Karpas-422 (cell line): Measurements from ENCODE around the gene CPNE9. TPM values are rescaled to one million over a fixed set of nuclear protein-coding genes. Genes with fewer than 3 reads are reported as not detected.

Experiments
- DNase-seq: peaks from one replicate; pipeline ENCODE4 v3.0.0-alpha.2; 2015
- H2AFZ ChIP-seq: fragments of 200-600 bp; sonication (generic); 2 replicates; pipeline ENCODE4 v1.6.1; 2014; ENCODE audit warnings: antibody characterized with exemption, low read length, mixed read lengths
- H3K27ac ChIP-seq: fragments of 200-600 bp; sonication (generic); 2 replicates; pipeline ENCODE4 v1.5.1; 2014; ENCODE audit warnings: mild to moderate bottlenecking, low read length, moderate library complexity
- H3K27me3 ChIP-seq: fragments of 200-600 bp; sonication (generic); 2 replicates; pipeline ENCODE4 v1.6.1; 2014; ENCODE audit warnings: low read length, mixed read lengths
- H3K36me3 ChIP-seq: fragments of 200-600 bp; sonication (generic); 2 replicates; pipeline ENCODE4 v1.6.1; 2014; ENCODE audit warnings: low read length, mixed read lengths; ENCODE audit not compliant: insufficient read depth
- H3K4me1 ChIP-seq: fragments of 200-600 bp; sonication (generic); 2 replicates; pipeline ENCODE4 v1.6.1; 2014; ENCODE audit warnings: mild to moderate bottlenecking, low read length, mixed read lengths
- H3K4me2 ChIP-seq: fragments of 200-600 bp; sonication (generic); 2 replicates; pipeline ENCODE4 v1.6.1; 2014; ENCODE audit warnings: low read length, low read depth, mild to moderate bottlenecking; ENCODE audit not compliant: poor library complexity, severe bottlenecking
- H3K4me3 ChIP-seq: fragments of 200-600 bp; sonication (generic); 2 replicates; pipeline ENCODE4 v1.5.1; 2014; ENCODE audit warnings: mild to moderate bottlenecking, antibody characterized with exemption, low read length, mixed read lengths
- H3K79me2 ChIP-seq: fragments of 200-600 bp; sonication (generic); 2 replicates; pipeline ENCODE4 v1.6.1; 2014; ENCODE audit warnings: mild to moderate bottlenecking, low read length, mixed read lengths
- H3K9ac ChIP-seq: fragments of 200-600 bp; sonication (generic); 2 replicates; pipeline ENCODE4 v1.6.0; 2014; ENCODE audit warnings: low read length
- H3K9me2 ChIP-seq: fragments of 200-600 bp; sonication (generic), shearing (Covaris generic); replicated peaks from 2 replicates; pipeline ENCODE4 v1.6.0; 2014; ENCODE audit warnings: mild to moderate bottlenecking, low read length, moderate library complexity; ENCODE audit not compliant: insufficient read depth
- H3K9me3 ChIP-seq: fragments of 300-700, 200-600 bp; sonication (generic); 2 replicates; pipeline ENCODE4 v1.6.1; 2014; ENCODE audit warnings: low read length, mixed read lengths
- H4K20me1 ChIP-seq: fragments of 200-600 bp; sonication (generic); 2 replicates; pipeline ENCODE4 v1.6.1; 2014; ENCODE audit warnings: mild to moderate bottlenecking, antibody characterized with exemption, low read length, low read depth; ENCODE audit not compliant: insufficient read depth
- total RNA-seq: library from RNA; depleted of rRNA; stranded (reverse); fragments of >200 nt; shearing (Covaris generic); gene quantifications from 2 replicates; pipeline ENCODE4 v1.2.3, GENCODE V29; 2014; ENCODE audit warnings: low replicate concordance; rRNA removed

The CPNE9 gene
- 0.18 TPM in 1 of 2 replicates, not detected in the other for total RNA-seq

GRCh38 chr3:9703736-9704346, at the start of gene CPNE9:
Gene CPNE9 (plus strand): TSS chr3:9703833. CDS start chr3:9703997, 164 bp downstream.
- H3K27ac ChIP-seq = no peak within 1 kb of the TSS
- H2AFZ ChIP-seq = no peak within 1 kb of the TSS
- no peaks in the 10 kb centered on the region for H3K36me3 ChIP-seq
- H3K4me2 ChIP-seq = no peak within 1 kb of the TSS
- H3K4me1 ChIP-seq = no peaks in the 10 kb centered on the region
- no peaks in the 10 kb centered on the region for H3K79me2 ChIP-seq
- no peak within 1 kb of the TSS for H3K4me3 ChIP-seq
- H4K20me1 ChIP-seq = no peaks in the 10 kb centered on the region
- H3K9ac ChIP-seq = no peak within 1 kb of the TSS
- H3K27me3 ChIP-seq = no peaks in the 10 kb centered on the region
- no peak for DNase-seq
- no peaks in the 10 kb centered on the region for H3K9me3 ChIP-seq
- no peaks in the 10 kb centered on the region for H3K9me2 ChIP-seq

GRCh38 chr3:9659849-9660248, 43.8 kb upstream of the CPNE9 start:
- Histone ChIP-seq H3K36me3 (peaks cover 47% of the 10 kb centered on the region), H3K79me2 (peaks cover 30% of the 10 kb centered on the region), H3K9me2 (no peaks in the 10 kb centered on the region), H2AFZ (no peak overlapping the region), H4K20me1 (no peaks in the 10 kb centered on the region), H3K27me3 (no peaks in the 10 kb centered on the region), H3K27ac (no peak overlapping the region), H3K4me1 (no peaks in the 10 kb centered on the region), H3K4me3 (no peak overlapping the region), H3K9ac (no peak overlapping the region), H3K9me3 (no peaks in the 10 kb centered on the region), H3K4me2 (no peak overlapping the region)
- no peak for DNase-seq

- DNase-seq = no peak
- no peak overlapping the region for H3K4me3 ChIP-seq
- no peak overlapping the region for H3K27ac ChIP-seq
- H3K9ac ChIP-seq = no peak overlapping the region
- H3K9me3 ChIP-seq = no peaks in the 10 kb centered on the region
- no peak overlapping the region for H3K4me2 ChIP-seq
- no peaks in the 10 kb centered on the region for H3K27me3 ChIP-seq
- peaks cover 47% of the 10 kb centered on the region for H3K36me3 ChIP-seq
- no peaks in the 10 kb centered on the region for H3K4me1 ChIP-seq
- no peaks in the 10 kb centered on the region for H3K9me2 ChIP-seq
- peaks cover 30% of the 10 kb centered on the region for H3K79me2 ChIP-seq
- H4K20me1 ChIP-seq = no peaks in the 10 kb centered on the region
- H2AFZ ChIP-seq = no peak overlapping the region
Measured at GRCh38 chr3:9660972-9661371, 42.7 kb upstream of the CPNE9 start.

- Histone ChIP-seq H3K36me3 (peaks cover 44% of the 10 kb centered on the region), H2AFZ (no peak overlapping the region), H3K9ac (no peak overlapping the region), H3K9me2 (no peaks in the 10 kb centered on the region), H3K27ac (no peak overlapping the region), H3K79me2 (peaks cover 11% of the 10 kb centered on the region), H4K20me1 (no peaks in the 10 kb centered on the region), H3K4me3 (no peak overlapping the region), H3K9me3 (no peaks in the 10 kb centered on the region), H3K27me3 (no peaks in the 10 kb centered on the region), H3K4me2 (no peak overlapping the region), H3K4me1 (no peaks in the 10 kb centered on the region)
- no peak for DNase-seq
Measured at GRCh38 chr3:9664119-9664751, 39.4 kb upstream of the CPNE9 start.

- Histone ChIP-seq H3K4me1 (no peaks in the 10 kb centered on the region), H3K9ac (no peak overlapping the region), H3K36me3 (peaks cover 28% of the 10 kb centered on the region), H3K9me3 (no peaks in the 10 kb centered on the region), H3K4me2 (no peak overlapping the region), H3K9me2 (no peaks in the 10 kb centered on the region), H3K27ac (no peak overlapping the region), H4K20me1 (no peaks in the 10 kb centered on the region), H3K4me3 (no peak overlapping the region), H2AFZ (no peak overlapping the region), H3K79me2 (0 out of 2 replicates have a peak, but pooled peaks cover 6% of the 10 kb centered on the region), H3K27me3 (no peaks in the 10 kb centered on the region)
- DNase-seq = no peak
Measured at GRCh38 chr3:9666704-9667445, 36.8 kb upstream of the CPNE9 start.

- Histone ChIP-seq H3K4me2 (no peak overlapping the region), H3K36me3 (peaks cover 14% of the 10 kb centered on the region), H3K4me3 (no peak overlapping the region), H3K9ac (no peak overlapping the region), H4K20me1 (no peaks in the 10 kb centered on the region), H2AFZ (no peak overlapping the region), H3K9me3 (no peaks in the 10 kb centered on the region), H3K4me1 (no peaks in the 10 kb centered on the region), H3K9me2 (no peaks in the 10 kb centered on the region), H3K27me3 (no peaks in the 10 kb centered on the region), H3K79me2 (no peaks in the 10 kb centered on the region), H3K27ac (no peak overlapping the region)
- no peak for DNase-seq
Measured at GRCh38 chr3:9669277-9669676, 34.4 kb upstream of the CPNE9 start.

GRCh38 chr3:9669720-9670432, 33.8 kb upstream of the CPNE9 start:
- no peak for DNase-seq
- H3K36me3 ChIP-seq = peaks cover 10% of the 10 kb centered on the region; the same call in 1 of the 2 replicates
- no peaks in the 10 kb centered on the region for H3K79me2 ChIP-seq
- H3K9me3 ChIP-seq = no peaks in the 10 kb centered on the region
- H3K4me2 ChIP-seq = no peak overlapping the region
- H3K9ac ChIP-seq = no peak overlapping the region
- H3K9me2 ChIP-seq = no peaks in the 10 kb centered on the region
- H2AFZ ChIP-seq = no peak overlapping the region
- H4K20me1 ChIP-seq = no peaks in the 10 kb centered on the region
- no peak overlapping the region for H3K27ac ChIP-seq
- H3K4me1 ChIP-seq = no peaks in the 10 kb centered on the region
- H3K4me3 ChIP-seq = no peak overlapping the region
- no peaks in the 10 kb centered on the region for H3K27me3 ChIP-seq

GRCh38 chr3:9673082-9673481, 30.6 kb upstream of the CPNE9 start:
- no peaks in the 10 kb centered on the region for H3K79me2 ChIP-seq
- H3K27me3 ChIP-seq = no peaks in the 10 kb centered on the region
- no peak overlapping the region for H3K4me3 ChIP-seq
- H3K9me2 ChIP-seq = no peaks in the 10 kb centered on the region
- H3K4me2 ChIP-seq = no peak overlapping the region
- no peak overlapping the region for H3K27ac ChIP-seq
- no peak overlapping the region for H2AFZ ChIP-seq
- H3K9me3 ChIP-seq = no peaks in the 10 kb centered on the region
- H3K9ac ChIP-seq = no peak overlapping the region
- no peak for DNase-seq
- H3K36me3 ChIP-seq = peaks cover 17% of the 10 kb centered on the region; the same call in 1 of the 2 replicates
- H3K4me1 ChIP-seq = no peaks in the 10 kb centered on the region
- H4K20me1 ChIP-seq = no peaks in the 10 kb centered on the region
